ENCODE results near the gene OBSL1.

DNA sequence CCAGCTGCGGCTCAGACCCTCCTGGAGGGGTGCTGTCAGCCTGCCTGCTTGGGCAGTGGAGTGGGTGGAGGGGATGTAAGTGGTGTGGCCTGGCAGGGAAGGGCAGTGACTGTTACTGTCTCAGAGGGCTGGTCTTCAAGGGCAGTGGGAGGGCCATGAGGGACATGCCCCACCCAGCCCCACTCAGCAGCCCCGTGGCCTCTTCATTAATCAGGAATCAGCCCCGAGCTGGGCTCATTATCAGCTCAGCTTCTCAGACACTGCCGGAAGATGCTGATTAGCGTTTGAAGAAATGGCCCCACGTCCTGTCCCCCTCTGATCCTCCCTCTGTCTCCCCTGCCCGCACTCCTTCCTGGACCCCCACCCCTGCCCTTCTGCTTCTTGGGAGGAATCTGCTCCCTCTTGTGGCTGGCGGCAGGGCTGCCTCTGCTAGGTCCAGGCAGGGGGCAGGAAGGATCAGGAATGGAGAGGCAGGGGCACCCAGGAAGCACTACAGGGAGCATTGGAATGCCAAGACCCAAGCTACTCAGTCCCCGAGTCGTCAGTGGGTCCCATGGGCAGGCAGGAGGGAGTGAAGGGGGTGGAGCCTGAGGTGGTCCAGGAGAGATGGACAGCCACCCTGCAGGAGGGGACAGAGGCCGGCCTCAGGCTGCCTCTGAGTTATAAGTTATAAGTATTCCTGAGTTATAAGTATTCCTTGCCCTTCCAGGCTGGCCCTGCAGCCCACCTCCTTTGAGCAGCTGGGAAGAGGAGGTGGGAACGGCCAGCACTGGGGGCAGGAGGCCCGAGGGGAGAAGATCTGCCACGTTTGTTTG is 50.1 kb downstream of the OBSL1 start:
- no peak for TF ChIP-seq EZH2phosphoT487 (IDR thresholded peaks at IDR 0.05; ENCODE audit: borderline replicate concordance)
- TF ChIP-seq, protein P1, sequence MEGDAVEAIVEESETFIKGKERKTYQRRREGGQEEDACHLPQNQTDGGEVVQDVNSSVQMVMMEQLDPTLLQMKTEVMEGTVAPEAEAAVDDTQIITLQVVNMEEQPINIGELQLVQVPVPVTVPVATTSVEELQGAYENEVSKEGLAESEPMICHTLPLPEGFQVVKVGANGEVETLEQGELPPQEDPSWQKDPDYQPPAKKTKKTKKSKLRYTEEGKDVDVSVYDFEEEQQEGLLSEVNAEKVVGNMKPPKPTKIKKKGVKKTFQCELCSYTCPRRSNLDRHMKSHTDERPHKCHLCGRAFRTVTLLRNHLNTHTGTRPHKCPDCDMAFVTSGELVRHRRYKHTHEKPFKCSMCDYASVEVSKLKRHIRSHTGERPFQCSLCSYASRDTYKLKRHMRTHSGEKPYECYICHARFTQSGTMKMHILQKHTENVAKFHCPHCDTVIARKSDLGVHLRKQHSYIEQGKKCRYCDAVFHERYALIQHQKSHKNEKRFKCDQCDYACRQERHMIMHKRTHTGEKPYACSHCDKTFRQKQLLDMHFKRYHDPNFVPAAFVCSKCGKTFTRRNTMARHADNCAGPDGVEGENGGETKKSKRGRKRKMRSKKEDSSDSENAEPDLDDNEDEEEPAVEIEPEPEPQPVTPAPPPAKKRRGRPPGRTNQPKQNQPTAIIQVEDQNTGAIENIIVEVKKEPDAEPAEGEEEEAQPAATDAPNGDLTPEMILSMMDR (conservative IDR thresholded peaks at IDR 0.05; ENCODE audit: low read length): peak; percentile 93
